Stimulated activated naive B cell treated with anti-CD40 and anti-IgM and Interleukin-4, amounts not matched to agents 10 μg/mL and 1 μg/mL and 100 μg/mL, for 72 hours (primary cell): ENCODE measurements around the gene MYOZ2.
"Not testable (repeated sequence)": the region's sequence is repeated elsewhere in the genome, so short reads cannot be mapped to it uniquely, and the experiment has no call there.

Experiments used
- ATAC-seq, 2 donors: fragments of 150-1000 bp; cut with Tn5 transposase; replicated peaks; 2 replicates each; pipeline ENCODE4 v1.10.0; 2021; ENCODE audit warnings: moderate library complexity in 1 of 2
- DNase-seq: peaks from one replicate; pipeline ENCODE4 v3.0.0; 2021
- H3K27ac Mint-ChIP-seq: one replicate; pipeline ENCODE4 v1.8.0; 2022; ENCODE audit warnings: mild to moderate bottlenecking, mixed read lengths
- H3K27me3 Mint-ChIP-seq, 2 donors: one replicate each; pipeline ENCODE4 v1.8.0; 2022; ENCODE audit warnings: mixed read lengths in 2 of 2
- H3K36me3 Mint-ChIP-seq, 2 donors: one replicate each; pipeline ENCODE4 v1.8.0; 2022; ENCODE audit warnings: mixed read lengths in 2 of 2, mild to moderate bottlenecking in 1 of 2
- H3K4me1 Mint-ChIP-seq, 2 donors: one replicate each; pipeline ENCODE4 v1.8.0; 2022; ENCODE audit warnings: mixed read lengths in 2 of 2, mild to moderate bottlenecking in 1 of 2
- H3K4me3 Mint-ChIP-seq, 2 donors: one replicate each; pipeline ENCODE4 v1.8.0; 2022; ENCODE audit warnings: mild to moderate bottlenecking in 2 of 2, mixed read lengths in 2 of 2, moderate library complexity in 1 of 2
- H3K9me3 Mint-ChIP-seq, 2 donors: one replicate each; pipeline ENCODE4 v1.8.0; 2022; ENCODE audit warnings: mixed read lengths in 2 of 2, mild to moderate bottlenecking in 1 of 2

MYOZ2 gene

GRCh38 chr4:119141283-119141682, 5.7 kb downstream of the MYOZ2 start:
- peaks cover 10 to 17% of the 10 kb centered on the region in 2 donors for H3K4me1 Mint-ChIP-seq
- not testable (repeated sequence) for H3K27ac Mint-ChIP-seq, H3K36me3 Mint-ChIP-seq, H3K4me3 Mint-ChIP-seq, DNase-seq, H3K27me3 Mint-ChIP-seq, ATAC-seq, H3K9me3 Mint-ChIP-seq

- ATAC-seq (no peak), DNase-seq (no peak)
- no peak overlapping the region for H3K27ac Mint-ChIP-seq
- H3K27me3 Mint-ChIP-seq, result no peaks in the 10 kb centered on the region
- H3K4me3 Mint-ChIP-seq, result no peak overlapping the region
- no peaks in the 10 kb centered on the region for H3K36me3 Mint-ChIP-seq
- no peaks in the 10 kb centered on the region for H3K9me3 Mint-ChIP-seq
- peaks cover 10 to 17% of the 10 kb centered on the region in 2 donors for H3K4me1 Mint-ChIP-seq
These were observed 7.2 kb downstream of the MYOZ2 start for GRCh38 chr4:119142833-119143232.

DNA sequence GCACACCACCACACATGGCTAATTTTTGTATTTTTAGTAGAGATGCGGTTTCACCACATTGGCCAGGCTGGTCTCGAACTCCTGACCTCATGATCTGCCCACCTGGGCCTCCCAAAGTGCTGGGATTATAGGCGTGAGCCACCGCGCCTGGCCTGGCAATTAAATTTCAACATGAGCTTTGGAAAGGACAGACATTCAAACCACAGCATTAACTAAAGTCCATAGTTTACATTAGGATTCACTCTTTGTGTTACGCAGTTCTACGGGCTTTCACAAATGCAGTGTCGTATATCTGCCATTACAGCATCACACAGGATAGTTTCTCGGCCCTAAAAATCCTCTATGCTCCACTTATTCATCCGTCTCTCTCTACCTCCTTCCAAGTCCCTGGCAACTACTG, 7.7 kb downstream of the MYOZ2 start:
- peaks cover 10 to 17% of the 10 kb centered on the region in 2 donors for H3K4me1 Mint-ChIP-seq
- not testable (repeated sequence) for H3K9me3 Mint-ChIP-seq, H3K27ac Mint-ChIP-seq, ATAC-seq, H3K36me3 Mint-ChIP-seq, H3K27me3 Mint-ChIP-seq, DNase-seq, H3K4me3 Mint-ChIP-seq

GRCh38 chr4:119149110-119149509, 13.5 kb downstream of the MYOZ2 start:
- Mint-ChIP-seq H3K4me1 (peaks cover 0 to 1% of the 10 kb centered on the region in 2 donors), H3K4me3 (no peak overlapping the region), H3K36me3 (no peaks in the 10 kb centered on the region), H3K9me3 (no peaks in the 10 kb centered on the region), H3K27ac (no peak overlapping the region), H3K27me3 (peaks cover 4 to 5% of the 10 kb centered on the region in 2 donors)
- ATAC-seq, result no peak
- DNase-seq, result no peak

DNA sequence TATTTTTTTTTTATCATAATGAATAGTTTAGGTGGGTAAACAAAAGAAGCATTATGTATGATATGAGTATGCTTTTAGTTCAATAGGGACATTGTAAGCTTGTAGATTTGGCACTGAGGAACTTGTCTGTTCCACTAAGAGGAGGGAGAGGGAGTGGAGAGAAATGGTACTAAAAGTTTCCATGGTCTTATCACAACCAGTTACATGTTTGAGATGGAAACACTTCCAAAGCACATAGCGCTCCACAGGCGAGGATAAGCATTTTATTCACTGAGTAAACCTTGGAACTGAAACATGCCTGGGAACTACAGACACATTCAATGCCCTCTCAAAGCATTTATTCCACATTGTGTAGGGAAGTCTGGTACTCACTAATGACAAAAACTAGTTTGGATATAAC, 15.5 kb downstream of the MYOZ2 start:
- no peak for ATAC-seq
- no peak for DNase-seq
- Mint-ChIP-seq H3K27me3 (peaks cover 5 to 15% of the 10 kb centered on the region in 2 donors), H3K9me3 (no peaks in the 10 kb centered on the region), H3K4me3 (no peak overlapping the region), H3K4me1 (no peaks in the 10 kb centered on the region), H3K27ac (no peak overlapping the region), H3K36me3 (no peaks in the 10 kb centered on the region)

DNA sequence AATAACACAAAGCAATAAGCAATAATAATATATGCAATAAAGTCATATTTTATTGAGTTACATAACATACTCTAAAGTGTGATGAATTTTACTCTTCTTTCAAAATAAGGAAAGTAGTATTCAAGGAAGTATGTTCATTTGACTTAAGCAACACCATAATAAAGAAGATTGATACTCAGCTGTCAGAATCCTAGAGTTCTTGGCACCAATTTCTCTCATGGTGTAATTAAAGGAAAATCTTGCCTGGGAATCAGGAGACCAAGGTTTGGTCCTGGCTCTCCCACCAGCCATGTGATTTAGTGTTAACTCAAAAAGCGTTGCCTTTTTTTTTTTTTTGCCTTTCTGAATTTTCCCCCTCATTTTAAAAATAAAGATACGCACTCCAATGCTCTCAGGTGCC, 17.1 kb downstream of the MYOZ2 start:
- Mint-ChIP-seq H3K4me3 (no peak overlapping the region), H3K36me3 (no peaks in the 10 kb centered on the region), H3K4me1 (no peaks in the 10 kb centered on the region), H3K9me3 (no peaks in the 10 kb centered on the region), H3K27ac (no peak overlapping the region), H3K27me3 (peaks cover 5 to 15% of the 10 kb centered on the region in 2 donors)
- no peak for DNase-seq
- no peak for ATAC-seq

DNA sequence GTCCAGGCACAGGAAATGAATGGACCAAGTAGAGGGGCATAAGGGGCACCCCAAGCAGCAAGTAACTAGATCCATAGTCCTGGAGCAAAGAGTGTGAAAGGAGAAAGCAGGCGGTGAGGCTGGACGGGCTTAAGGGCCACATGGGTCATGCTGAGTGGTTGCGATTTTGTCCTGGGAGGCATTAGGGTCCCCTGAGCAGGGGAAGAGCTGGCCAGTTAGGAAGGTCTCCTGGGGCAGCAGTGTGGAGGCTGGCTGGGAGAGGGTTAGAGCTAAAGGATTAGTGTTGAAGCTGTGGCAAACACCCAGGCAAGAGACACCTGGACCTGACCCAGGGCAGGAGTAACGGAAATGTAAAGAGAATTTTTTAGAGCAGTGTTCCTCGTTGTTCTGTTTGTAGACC, 26.5 kb downstream of the MYOZ2 start:
- Mint-ChIP-seq H3K4me1 (no peaks in the 10 kb centered on the region), H3K9me3 (no peaks in the 10 kb centered on the region), H3K4me3 (no peak overlapping the region), H3K36me3 (no peaks in the 10 kb centered on the region), H3K27ac (no peak overlapping the region), H3K27me3 (peaks cover 5 to 15% of the 10 kb centered on the region in 2 donors)
- no peak for DNase-seq
- no peak for ATAC-seq

GRCh38 chr4:119165767-119166166, 30.1 kb downstream of the MYOZ2 start:
- H3K27me3 Mint-ChIP-seq, result peaks cover 5 to 15% of the 10 kb centered on the region in 2 donors
- ATAC-seq (no peak), DNase-seq (no peak)
- H3K36me3 Mint-ChIP-seq, result no peaks in the 10 kb centered on the region
- no peak overlapping the region for H3K27ac Mint-ChIP-seq
- H3K4me1 Mint-ChIP-seq, result no peaks in the 10 kb centered on the region
- no peaks in the 10 kb centered on the region for H3K9me3 Mint-ChIP-seq
- no peak overlapping the region for H3K4me3 Mint-ChIP-seq

- Mint-ChIP-seq H3K4me3 (no peak overlapping the region), H3K36me3 (no peaks in the 10 kb centered on the region), H3K27me3 (peaks cover 0 to 5% of the 10 kb centered on the region in 2 donors), H3K27ac (no peak overlapping the region), H3K4me1 (no peaks in the 10 kb centered on the region), H3K9me3 (no peaks in the 10 kb centered on the region)
- ATAC-seq (no peak), DNase-seq (no peak)
These were observed 34.6 kb downstream of the MYOZ2 start for GRCh38 chr4:119170195-119170594.

DNA sequence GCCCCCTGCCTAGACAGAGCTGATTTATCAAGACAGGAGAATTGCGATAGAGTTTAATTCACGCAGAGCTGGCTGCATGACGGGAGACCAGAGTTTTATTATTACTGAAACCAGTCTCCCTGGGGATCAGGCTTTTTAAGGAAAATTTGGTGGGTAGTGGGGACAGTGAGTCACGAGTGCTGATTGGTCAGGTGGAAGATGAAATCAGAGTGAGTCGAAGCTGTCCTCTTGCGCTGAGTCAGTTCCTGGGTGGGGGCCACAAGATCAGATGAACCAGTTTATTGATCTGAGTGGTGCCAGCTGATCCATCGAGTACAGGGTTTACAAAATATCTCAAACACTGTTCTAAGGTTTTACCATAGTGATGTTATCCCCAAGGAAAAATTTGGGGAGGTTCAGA, 36.6 kb downstream of the MYOZ2 start:
- no peaks in the 10 kb centered on the region for H3K36me3 Mint-ChIP-seq
- peaks cover 4 to 5% of the 10 kb centered on the region in 2 donors for H3K27me3 Mint-ChIP-seq
- DNase-seq, result no peak
- H3K27ac Mint-ChIP-seq, result no peak overlapping the region
- H3K9me3 Mint-ChIP-seq, result no peaks in the 10 kb centered on the region
- H3K4me1 Mint-ChIP-seq, result no peaks in the 10 kb centered on the region
- no peak overlapping the region for H3K4me3 Mint-ChIP-seq
- ATAC-seq, result no peak

DNA sequence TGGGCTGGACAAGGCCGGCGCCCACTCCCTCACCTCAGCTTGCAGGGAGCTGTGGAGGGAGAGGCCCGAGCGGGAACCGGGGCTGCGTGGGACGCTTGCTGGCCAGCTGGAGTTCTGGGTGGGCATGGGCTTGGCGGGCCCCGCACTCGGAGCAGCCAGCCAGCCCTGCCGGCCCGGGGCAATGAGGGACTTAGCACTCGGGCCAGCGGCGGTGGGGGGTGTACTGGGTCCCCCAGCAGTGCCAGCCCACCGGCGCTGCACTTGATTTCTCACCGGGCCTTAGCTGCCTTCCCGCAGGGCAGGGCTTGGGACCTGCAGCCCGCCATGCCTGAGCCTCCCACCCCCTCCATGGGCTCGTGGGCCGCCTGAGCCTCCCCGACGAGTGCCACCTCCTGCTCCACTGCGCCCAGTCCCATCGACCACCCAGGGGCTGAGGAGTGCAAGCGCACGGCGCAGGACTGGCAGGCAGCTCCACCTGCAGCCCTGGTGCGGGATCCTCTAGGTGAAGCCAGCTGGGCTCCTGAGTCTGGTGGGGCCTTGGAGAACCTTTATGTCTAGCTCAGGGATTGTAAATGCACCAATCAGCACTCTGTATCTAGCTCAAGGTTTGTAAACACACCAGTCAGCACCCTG, 38.2 kb downstream of the MYOZ2 start:
- H3K9me3 Mint-ChIP-seq, H3K36me3 Mint-ChIP-seq, ATAC-seq, H3K4me1 Mint-ChIP-seq, H3K27ac Mint-ChIP-seq, DNase-seq, H3K4me3 Mint-ChIP-seq: not testable (repeated sequence)
- peaks cover 14% of the 10 kb centered on the region in 2 donors for H3K27me3 Mint-ChIP-seq

DNA sequence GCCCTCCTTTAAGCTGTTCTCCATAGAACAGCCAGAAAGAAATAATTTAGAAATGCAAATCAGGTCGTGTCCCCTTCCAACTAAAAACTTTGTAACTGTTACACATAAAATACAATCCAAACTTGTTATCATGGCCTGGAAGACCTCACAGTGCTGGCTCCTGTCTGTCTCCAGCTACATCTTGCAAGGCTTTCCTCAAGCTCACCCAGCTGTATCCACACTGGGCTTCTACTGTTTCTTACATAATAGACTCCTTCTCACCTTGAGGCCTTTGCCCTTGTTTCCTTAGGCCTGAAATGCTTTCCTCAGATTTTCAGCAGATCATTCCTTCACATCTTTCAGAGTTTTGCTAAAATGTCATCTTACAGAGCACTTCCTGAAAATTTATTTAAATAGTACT, 43.4 kb downstream of the MYOZ2 start:
- DNase-seq (no peak), ATAC-seq (no peak)
- no peak overlapping the region for H3K4me3 Mint-ChIP-seq
- H3K27me3 Mint-ChIP-seq, result peaks cover 14% of the 10 kb centered on the region in 2 donors
- no peaks in the 10 kb centered on the region for H3K36me3 Mint-ChIP-seq
- no peaks in the 10 kb centered on the region for H3K9me3 Mint-ChIP-seq
- H3K27ac Mint-ChIP-seq, result no peak overlapping the region
- H3K4me1 Mint-ChIP-seq, result no peaks in the 10 kb centered on the region

DNA sequence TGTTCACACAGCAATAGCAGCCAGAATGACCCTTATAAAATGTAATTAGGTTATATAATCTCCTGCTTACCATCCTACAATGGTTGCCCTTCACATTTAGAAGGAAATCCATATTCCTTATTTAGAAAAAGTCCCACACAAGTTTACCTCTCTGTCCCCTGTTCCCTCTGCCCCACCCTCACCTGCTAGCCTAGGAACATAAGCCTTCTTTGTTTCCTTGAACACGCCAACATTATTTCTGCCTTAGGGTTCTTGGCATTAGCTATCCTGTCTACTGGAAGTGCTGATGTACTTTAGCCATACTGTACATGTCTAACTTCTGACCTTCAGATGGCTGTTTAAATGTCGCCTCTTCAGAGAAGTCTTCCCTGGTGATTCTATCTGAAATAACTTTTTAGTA, 48.5 kb downstream of the MYOZ2 start:
- Mint-ChIP-seq H3K4me3 (no peak overlapping the region), H3K9me3 (no peaks in the 10 kb centered on the region), H3K4me1 (no peaks in the 10 kb centered on the region), H3K27me3 (peaks cover 0 to 5% of the 10 kb centered on the region in 2 donors), H3K27ac (no peak overlapping the region), H3K36me3 (no peaks in the 10 kb centered on the region)
- DNase-seq, result no peak
- ATAC-seq, result no peak

- no peaks in the 10 kb centered on the region for H3K27me3 Mint-ChIP-seq
- no peak for ATAC-seq
- H3K4me1 Mint-ChIP-seq, result no peaks in the 10 kb centered on the region
- no peaks in the 10 kb centered on the region for H3K36me3 Mint-ChIP-seq
- H3K27ac Mint-ChIP-seq, result no peak overlapping the region
- H3K9me3 Mint-ChIP-seq, result no peaks in the 10 kb centered on the region
- DNase-seq, result no peak
- no peak overlapping the region for H3K4me3 Mint-ChIP-seq
These were observed 54.0 kb downstream of the MYOZ2 start for GRCh38 chr4:119189638-119190037.

GRCh38 chr4:119190354-119190753, 54.7 kb downstream of the MYOZ2 start:
- H3K36me3 Mint-ChIP-seq, result peaks cover 0 to 2% of the 10 kb centered on the region in 2 donors
- no peak for ATAC-seq

DNA sequence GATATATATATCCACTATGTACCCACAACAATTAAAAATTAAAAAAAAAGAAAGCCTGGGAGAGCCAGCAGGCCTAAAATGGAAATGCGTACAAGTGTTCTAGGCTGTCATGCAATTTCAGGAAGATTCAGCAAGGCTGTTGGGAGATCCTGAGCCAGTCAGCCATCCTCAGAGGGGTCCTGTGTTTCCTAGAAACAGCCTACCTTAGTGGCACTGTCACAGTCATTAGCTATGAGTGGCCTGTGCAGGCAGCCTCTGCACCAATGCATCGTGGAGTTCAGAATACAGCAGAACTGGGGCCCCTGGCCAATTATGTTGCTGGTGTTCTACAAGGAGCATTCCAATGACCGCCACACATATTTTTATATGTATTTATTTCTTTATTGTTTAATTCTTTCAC, 55.9 kb downstream of the MYOZ2 start:
- Mint-ChIP-seq H3K27ac (no peak overlapping the region), H3K9me3 (no peaks in the 10 kb centered on the region), H3K36me3 (peaks cover 0 to 2% of the 10 kb centered on the region in 2 donors), H3K27me3 (peaks cover 0 to 5% of the 10 kb centered on the region in 2 donors), H3K4me3 (no peak overlapping the region), H3K4me1 (no peaks in the 10 kb centered on the region)
- ATAC-seq (no peak), DNase-seq (no peak)

More at GRCh38 chr4:119190354-119190753, 54.7 kb downstream of the MYOZ2 start:
- DNase-seq, result no peak
- Mint-ChIP-seq H3K27me3 (no peaks in the 10 kb centered on the region), H3K27ac (no peak overlapping the region), H3K4me3 (no peak overlapping the region), H3K9me3 (no peaks in the 10 kb centered on the region), H3K4me1 (no peaks in the 10 kb centered on the region)
